Stimulated activated CD8-positive, alpha-beta memory T cell treated with anti-CD3 and anti-CD28 coated beads, Interleukin-15, amount 100 ng/mL, for 48 hours (primary cell): ENCODE results near the gene PPARG.

ENCODE experiments used
- DNase-seq, 2 donors: peaks; one replicate each; pipeline ENCODE4 v3.0.0-alpha.2; 2020; ENCODE audit warnings: low read depth in 2 of 2

PPARG gene

DNA sequence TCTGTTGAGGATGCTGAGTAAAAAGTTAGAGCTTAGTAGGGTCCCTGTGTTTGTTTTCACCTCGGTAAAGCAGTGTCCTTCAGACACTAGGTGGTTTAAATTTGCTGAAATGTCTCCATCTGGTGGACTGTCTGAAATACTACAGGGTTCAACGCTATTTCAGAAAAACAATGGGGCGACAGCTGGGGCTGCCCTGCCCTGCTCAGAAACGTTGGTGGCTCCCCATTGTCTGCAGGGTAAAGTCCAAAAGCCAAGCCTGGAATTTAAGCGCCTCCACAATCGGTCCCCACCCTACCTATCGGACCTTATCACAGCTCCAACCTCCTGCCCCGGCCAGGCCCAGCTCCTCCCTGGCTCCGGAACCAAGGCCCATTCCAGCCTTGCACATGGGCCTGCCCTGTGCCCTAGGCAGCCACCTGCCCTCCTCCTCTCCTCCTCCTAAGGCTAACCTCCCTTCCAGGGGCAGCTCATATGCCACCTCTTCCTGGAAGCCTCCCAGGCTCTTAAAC is 191.1 kb downstream of the PPARG start:
- DNase-seq = no peak

DNA sequence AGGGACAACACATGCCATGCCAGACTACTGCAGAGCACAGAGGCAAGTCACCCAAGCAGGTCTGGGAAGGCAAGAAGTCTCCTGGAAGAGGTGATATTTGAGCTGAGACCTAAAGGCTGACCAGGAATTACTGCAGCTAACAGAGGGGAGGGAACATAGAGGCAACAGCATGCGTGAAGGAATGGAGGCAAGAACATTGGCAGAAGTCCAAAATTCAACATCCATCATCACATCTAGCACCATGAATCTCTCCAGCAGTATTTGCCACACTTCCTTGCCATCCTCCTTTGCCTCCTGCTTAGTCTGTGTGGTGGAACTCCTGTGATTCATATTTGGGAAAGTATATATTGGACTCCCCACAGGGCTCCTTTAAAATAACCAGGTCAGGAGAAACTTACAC is 194.5 kb downstream of the PPARG start:
- no peak for DNase-seq

DNA sequence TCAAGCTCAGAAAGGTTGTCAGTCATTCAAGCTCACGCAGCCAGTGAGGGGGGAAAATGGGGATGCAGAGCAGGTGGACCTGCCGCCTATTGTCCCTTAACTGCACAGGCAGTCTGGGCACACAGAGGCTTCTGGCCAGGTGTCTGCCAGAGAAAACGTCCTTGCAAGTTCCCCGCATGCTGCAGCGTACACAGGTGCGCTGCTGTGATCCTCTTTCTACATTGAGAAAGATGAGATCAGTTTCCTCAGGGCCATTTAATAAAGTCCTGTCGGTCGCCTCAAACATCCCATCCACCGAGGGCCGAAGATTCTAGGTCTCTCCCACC is 195.0 kb downstream of the PPARG start:
- no peak for DNase-seq
